HG03439 (cell line): Measurements from ENCODE around the gene CAMK2D.

Experiments used
- ATAC-seq: cut with Tn5 transposase; IDR thresholded peaks from one replicate; pipeline ENCODE4 v1.9.1; 2021; ENCODE audit warnings: mild to moderate bottlenecking, moderate library complexity; ENCODE audit not compliant: unreplicated experiment

CAMK2D gene

DNA sequence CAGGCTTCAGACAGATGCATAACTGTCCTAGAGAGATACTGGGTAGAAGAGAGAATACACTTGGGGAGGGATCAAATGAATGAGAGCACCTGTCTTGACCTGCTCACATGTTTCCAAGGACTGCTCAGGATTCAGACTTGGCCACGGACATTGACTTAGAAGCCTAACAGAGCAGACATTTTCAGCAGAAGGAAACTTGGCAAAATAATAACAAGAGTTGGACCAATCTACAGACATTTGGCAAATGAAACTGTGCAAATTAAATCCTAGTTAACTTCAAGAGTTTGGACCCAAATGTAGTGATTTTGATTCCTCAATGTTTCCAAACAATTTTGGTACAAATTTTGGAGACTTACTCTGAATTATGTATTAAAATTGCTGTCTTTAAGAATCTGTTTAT is 223.9 kb downstream of the CAMK2D start:
- no peak for ATAC-seq

DNA sequence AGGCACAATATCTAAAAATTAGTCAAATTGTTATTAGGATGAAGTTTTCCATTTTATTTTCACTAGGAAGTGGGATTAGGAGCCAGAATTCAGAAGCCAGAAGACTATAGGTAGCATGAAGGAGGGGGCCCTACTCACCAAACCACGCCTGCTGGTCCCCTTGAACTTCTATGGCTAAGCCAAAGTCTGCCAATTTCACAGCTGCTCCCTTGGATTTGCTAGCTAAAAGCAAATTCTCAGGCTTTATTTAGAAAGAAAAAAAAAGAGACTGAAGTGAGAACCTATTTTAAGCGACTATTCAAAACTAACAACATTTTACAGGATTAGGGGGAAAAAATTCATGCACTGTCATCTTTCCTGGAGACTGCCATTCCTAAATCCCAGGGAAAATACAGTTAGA is 224.3 kb downstream of the CAMK2D start:
- ATAC-seq, result no peak

DNA sequence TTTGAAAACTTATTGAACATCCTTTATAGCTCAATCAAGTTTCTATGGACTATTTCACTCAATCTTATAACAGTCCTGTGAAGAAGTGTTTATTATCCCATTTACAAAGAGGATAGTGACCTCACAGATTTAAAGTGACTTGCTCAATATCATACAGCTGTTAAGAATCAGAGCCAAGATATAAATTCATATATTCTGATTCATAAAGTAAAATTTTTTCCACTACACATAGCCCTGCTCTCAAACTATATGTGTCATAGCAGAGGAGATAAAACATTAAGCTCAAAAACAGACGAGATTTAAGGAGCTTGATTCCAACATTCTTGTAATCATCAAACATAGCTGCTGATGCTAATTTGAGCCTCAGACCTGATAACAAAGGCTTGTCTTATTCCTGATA is 226.8 kb downstream of the CAMK2D start:
- no peak for ATAC-seq

GRCh38 chr4:113531572-113531971 is 230.0 kb downstream of the CAMK2D start:
- ATAC-seq, result no peak

GRCh38 chr4:113528395-113528794 is 233.1 kb downstream of the CAMK2D start:
- ATAC-seq, result no peak

DNA sequence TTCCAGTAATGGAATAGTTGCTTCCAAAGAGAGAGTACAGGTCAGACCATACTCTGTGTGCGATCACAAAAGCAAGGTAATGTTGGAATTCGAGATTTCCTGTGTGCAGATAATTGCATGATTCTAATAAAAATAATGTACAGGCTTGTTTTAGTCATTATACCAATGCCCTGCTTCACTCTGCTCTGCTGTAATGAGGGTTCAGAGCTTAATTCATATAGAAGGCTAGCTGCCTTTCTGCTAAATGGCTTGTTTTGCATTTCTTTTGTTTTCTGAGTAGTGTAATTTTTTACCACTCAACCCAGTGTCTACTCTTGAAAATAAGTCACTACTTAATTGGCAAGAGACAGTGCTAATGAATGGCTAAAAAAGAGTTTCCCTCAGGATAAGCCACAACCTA is 236.0 kb downstream of the CAMK2D start:
- ATAC-seq, result no peak

GRCh38 chr4:113524505-113525186 is 236.9 kb downstream of the CAMK2D start:
- peak; percentile 18 for ATAC-seq

- ATAC-seq, result peak; percentile 92
These were observed 237.4 kb downstream of the CAMK2D start for GRCh38 chr4:113524096-113524495.

DNA sequence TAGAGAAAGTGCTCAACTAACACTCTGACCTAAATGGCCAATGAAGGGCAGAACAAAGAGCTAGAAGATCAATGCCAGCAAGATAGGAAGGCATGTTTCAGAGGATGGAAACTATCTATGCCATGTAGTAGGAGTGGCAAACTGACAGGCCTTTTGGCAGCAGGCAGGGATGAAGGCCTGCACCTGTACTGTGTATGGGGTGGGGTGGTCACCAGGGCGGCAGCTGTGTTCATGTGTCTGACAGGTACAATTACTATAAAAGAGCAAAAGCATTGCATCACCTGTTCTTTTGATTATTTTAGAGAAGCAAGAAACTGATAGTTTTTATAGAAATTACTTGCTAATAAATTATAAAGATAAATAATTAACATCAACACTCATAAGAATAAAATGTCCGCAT is 239.1 kb downstream of the CAMK2D start:
- no peak for ATAC-seq

- ATAC-seq, result no peak
These were observed 248.2 kb downstream of the CAMK2D start for GRCh38 chr4:113513382-113513781.

- ATAC-seq, result no peak
These were observed 248.7 kb downstream of the CAMK2D start for GRCh38 chr4:113512880-113513279.

- no peak for ATAC-seq
These were observed 249.6 kb downstream of the CAMK2D start for GRCh38 chr4:113511944-113512343.

DNA sequence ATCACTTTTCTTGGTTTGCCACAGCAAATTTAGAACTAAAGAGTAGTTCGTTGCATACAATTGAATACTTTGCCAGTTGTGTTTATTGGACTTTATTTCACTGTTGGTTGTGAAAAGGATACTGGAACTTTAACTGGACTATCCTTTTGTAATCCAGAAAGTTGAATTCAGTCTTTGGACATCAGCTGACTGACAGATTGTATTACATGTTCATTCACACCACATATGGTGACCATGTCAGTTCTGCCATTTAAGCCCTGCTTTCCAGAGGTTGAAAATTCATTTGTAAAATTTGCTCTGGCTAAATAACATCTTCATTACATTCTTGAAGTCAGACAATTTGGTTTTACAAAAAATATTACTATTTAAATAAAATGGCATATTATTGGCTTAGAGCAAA is 251.7 kb downstream of the CAMK2D start:
- ATAC-seq, result no peak

DNA sequence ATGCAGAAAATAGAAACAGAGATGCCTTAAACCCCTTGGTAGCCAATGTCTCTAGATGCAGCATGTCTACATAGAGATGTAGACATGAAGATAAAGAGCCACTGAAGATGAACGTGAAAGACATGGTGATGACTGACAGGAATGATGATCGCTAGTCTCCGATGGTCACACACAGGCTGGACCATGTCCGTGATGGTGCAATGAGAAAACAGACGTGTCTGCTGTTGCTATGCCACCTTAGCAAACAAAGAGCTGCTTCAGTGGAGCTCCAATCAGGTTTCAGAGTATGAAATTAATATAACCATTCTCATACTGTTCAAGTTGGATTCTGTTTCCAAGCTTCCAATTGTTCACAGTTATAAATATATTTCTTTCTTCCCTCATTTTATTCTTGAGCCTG is 256.5 kb downstream of the CAMK2D start:
- no peak for ATAC-seq

DNA sequence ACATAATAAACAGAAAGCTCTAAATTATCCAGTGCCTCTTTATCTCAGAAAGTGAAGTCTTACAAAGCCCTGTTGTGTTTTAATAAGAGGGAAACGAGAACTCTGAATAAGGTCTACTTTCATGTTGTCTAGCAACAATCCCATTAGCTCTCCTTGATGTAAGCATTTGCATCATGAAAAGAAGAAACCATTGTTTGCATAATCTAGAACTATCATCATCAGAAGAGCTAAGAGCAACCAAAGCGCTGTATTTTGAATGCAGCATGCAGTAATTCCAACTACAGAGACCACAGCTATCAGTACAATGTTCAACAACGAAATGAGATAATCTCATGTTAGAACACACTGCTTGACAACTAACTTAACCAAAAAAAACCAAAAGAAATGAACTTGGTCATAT is 257.1 kb downstream of the CAMK2D start:
- ATAC-seq, result no peak

DNA sequence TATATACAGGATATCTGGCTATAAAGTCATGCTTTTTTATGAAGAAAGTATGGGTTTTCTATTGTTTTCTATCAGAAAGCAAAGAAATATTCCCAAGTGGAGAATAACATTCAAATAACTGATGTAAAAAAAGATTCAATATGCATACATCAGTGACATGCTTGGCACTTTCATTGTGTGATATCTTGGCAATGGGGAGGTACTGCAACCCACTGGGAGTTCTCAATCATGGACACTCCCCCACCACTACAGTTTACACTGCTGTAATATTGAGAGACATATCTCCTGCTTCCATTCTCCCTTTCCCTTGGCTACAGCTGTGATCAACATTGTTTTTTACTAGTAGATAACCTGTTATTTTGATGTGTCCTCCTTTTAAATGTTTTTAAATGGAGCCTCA is 257.8 kb downstream of the CAMK2D start:
- no peak for ATAC-seq

DNA sequence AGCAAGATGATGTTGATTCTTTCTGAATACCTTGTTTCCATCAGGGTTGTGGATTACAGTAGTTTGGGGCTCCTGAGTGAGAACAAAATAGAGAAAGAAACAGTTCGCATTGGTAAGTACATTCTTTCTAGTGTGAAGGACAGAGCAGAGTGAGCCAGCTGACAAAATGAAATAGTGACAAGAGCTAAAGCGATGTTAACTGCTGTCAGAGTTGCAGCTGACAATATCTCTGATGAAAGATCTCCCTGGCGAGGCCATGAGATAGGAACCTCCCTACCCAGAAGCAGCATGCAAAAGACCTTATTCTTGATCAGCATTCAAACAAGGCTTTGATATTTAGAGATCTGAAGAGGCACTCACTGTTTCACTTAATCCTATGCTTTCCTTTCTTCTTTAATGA is 258.6 kb downstream of the CAMK2D start:
- no peak for ATAC-seq

- no peak for ATAC-seq
These were observed 259.1 kb downstream of the CAMK2D start for GRCh38 chr4:113502476-113502875.

DNA sequence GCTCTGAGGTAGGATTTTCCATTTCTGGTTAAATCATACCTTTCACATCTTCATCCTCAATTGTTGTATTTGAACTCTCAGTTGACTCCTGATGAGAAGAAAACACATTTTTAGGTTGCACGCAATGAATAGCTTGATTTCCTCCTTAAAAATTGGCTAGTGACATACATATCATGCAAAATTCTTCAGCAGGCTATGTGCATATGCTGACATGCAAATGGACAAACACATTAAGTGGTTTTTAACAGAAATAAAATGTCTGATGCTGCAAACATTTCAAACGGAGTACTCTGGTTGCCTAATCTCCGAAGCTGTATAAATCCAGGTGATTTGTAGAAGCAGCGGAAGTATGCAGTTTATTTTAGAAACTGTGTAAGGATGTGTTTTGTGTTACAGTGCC is 261.1 kb downstream of the CAMK2D start:
- no peak for ATAC-seq

- ATAC-seq, result no peak
These were observed 261.8 kb downstream of the CAMK2D start for GRCh38 chr4:113499696-113500095.

GRCh38 chr4:113499166-113499565 is 262.4 kb downstream of the CAMK2D start:
- ATAC-seq, result no peak

DNA sequence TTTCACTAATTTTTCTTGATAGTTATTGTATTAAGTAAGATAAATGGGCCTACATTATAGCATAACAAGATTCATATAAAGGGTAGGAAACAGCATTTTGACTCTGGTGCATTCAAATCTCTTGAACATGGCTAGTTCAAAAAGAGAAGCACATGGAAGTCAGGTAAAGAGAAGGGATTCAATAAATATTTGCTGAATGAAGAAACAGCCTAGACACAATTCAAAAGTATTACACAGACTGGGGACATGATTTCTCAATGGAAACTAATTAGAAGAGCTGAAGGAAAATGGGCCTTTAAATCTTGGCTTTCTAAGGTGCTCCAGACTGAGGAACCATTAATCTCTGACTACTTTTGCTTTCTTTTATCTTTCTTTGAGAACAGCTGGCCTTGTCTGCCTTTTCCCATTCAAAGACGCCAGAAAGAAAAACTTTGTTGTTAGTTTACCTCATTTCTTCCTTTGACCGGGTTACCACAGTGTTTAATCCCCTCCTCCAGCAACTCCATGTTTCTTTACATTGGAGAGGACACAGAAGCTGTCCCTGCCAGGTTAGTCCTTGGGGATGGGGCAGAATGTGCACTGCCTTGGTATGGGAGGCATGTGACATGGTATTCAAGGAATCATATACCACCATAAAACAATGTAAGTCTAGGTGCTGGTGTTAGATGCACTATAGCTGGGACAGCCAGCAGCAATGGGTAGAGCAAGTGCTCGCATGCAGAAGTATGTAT is 264.2 kb downstream of the CAMK2D start:
- ATAC-seq, result no peak

GRCh38 chr4:113496698-113497097 is 264.8 kb downstream of the CAMK2D start:
- ATAC-seq, result no peak
